AG09309 (cell line): ENCODE results near the gene BUB1.

Source experiments
- DNase-seq: peaks from one replicate; pipeline ENCODE4 v3.0.0-alpha.2; 2010; ENCODE audit warnings: low read depth
- H3K4me3 ChIP-seq: 2 replicates; pipeline ENCODE4 v1.5.1; 2011; ENCODE audit warnings: mild to moderate bottlenecking, low read depth, low read length, moderate library complexity; ENCODE audit not compliant: control insufficient read depth
- CTCF ChIP-seq: IDR thresholded peaks from 2 replicates; pipeline ENCODE4 v1.5.1; 2011; ENCODE audit warnings: mild to moderate bottlenecking, low read depth, low read length, inconsistent platforms; ENCODE audit not compliant: insufficient read depth, control insufficient read depth; ENCODE audit errors: missing control alignments

The BUB1 gene

GRCh38 chr2:110718990-110719389, 41.1 kb upstream of the BUB1 start:
- TF ChIP-seq CTCF, result no peak
- no peak for DNase-seq
- no peak overlapping the region for H3K4me3 ChIP-seq

GRCh38 chr2:110718382-110718781, 40.5 kb upstream of the BUB1 start:
- no peak for DNase-seq
- TF ChIP-seq CTCF, result no peak
- no peak overlapping the region for H3K4me3 ChIP-seq

- no peak for TF ChIP-seq CTCF
- no peak for DNase-seq
- no peak overlapping the region for H3K4me3 ChIP-seq
Measured at GRCh38 chr2:110717734-110718133, 39.9 kb upstream of the BUB1 start.

- no peak for DNase-seq
- no peak for TF ChIP-seq CTCF
Measured at GRCh38 chr2:110716959-110717645, 39.2 kb upstream of the BUB1 start.

GRCh38 chr2:110714452-110715224, 36.8 kb upstream of the BUB1 start:
- H3K4me3 ChIP-seq, result no peak overlapping the region
- no peak for TF ChIP-seq CTCF
- DNase-seq, result no peak

More at GRCh38 chr2:110716959-110717645, 39.2 kb upstream of the BUB1 start:
- no peak overlapping the region for H3K4me3 ChIP-seq

- H3K4me3 ChIP-seq, result no peak overlapping the region
- TF ChIP-seq CTCF, result no peak
- no peak for DNase-seq
Measured at GRCh38 chr2:110713513-110714362, 35.9 kb upstream of the BUB1 start.
